Colonic mucosa (tissue), 4 donors: ENCODE results near the gene DDOST. TPM values are rescaled to one million over a fixed set of nuclear protein-coding genes. Genes with fewer than 3 reads are reported as not detected.

Experiments
- DNase-seq: peaks from one replicate; pipeline ENCODE4 v3.0.0-alpha.2; 2020
- H3K27ac ChIP-seq: fragments of 200-600 bp; one replicate; pipeline ENCODE4 v1.8.0; 2021
- H3K27me3 ChIP-seq: fragments of 200-600 bp; one replicate; pipeline ENCODE4 v1.8.0; 2021
- H3K36me3 ChIP-seq: fragments of 200-600 bp; one replicate; pipeline ENCODE4 v1.8.0; 2021
- H3K4me1 ChIP-seq: fragments of 200-600 bp; one replicate; pipeline ENCODE4 v1.8.0; 2021; ENCODE audit warnings: mild to moderate bottlenecking
- H3K4me3 ChIP-seq: fragments of 200-600 bp; one replicate; pipeline ENCODE4 v1.8.0; 2021
- H3K9ac ChIP-seq, 2 donors: one replicate each; pipeline ENCODE4 v1.7.0; 2013; ENCODE audit warnings: control low read depth in 2 of 2, low read depth in 2 of 2, low read length in 2 of 2
- H3K9me3 ChIP-seq: fragments of 200-600 bp; one replicate; pipeline ENCODE4 v1.8.0; 2021
- CTCF ChIP-seq: fragments of 200-600 bp; IDR thresholded peaks from one replicate; pipeline ENCODE4 v1.8.0; 2022; ENCODE audit warnings: antibody characterized with exemption, mild to moderate bottlenecking
- intact Hi-C: fragments of 100-400 bp; cut with DNase I; formaldehyde crosslinking; loops from one replicate; pipeline ENCODE4 v1.14.1; 2022
- total RNA-seq, 2 donors: library from RNA; stranded (reverse); fragmentation: NEBNext Ultra II Directional in 1 of 2; extraction: Animal tissue kit (Norgen Biotek cat#: 25700) in 1 of 2; gene quantifications; one replicate each; pipeline ENCODE4 v1.2.1, GENCODE V29; 2021
- donor health status: healthy.
- donor health status: DM: no; HTN: no; CAD: no.
- donor health status: DM: no; HTN: no; CAD: no.

Gene DDOST
- total RNA-seq, 2 donors from 2014 or later: 233 to 364 TPM

GRCh38 chr1:20618550-20618949 is 42.6 kb downstream of the DDOST start:
- intact Hi-C loops: no loop called here
- no peak overlapping the region for H3K9ac ChIP-seq
- no peak overlapping the region for H3K4me3 ChIP-seq
- H3K9me3 ChIP-seq: no peaks in the 10 kb centered on the region
- peaks cover 4% of the 10 kb centered on the region for H3K4me1 ChIP-seq
- no peaks in the 10 kb centered on the region for H3K36me3 ChIP-seq
- no peak for DNase-seq
- no peak overlapping the region for H3K27ac ChIP-seq
- no peaks in the 10 kb centered on the region for H3K27me3 ChIP-seq
- TF ChIP-seq CTCF: no peak

- Histone ChIP-seq H3K9ac (no peak overlapping the region), H3K27ac (no peak overlapping the region), H3K4me3 (no peak overlapping the region), H3K27me3 (no peaks in the 10 kb centered on the region), H3K4me1 (peaks cover 4% of the 10 kb centered on the region), H3K36me3 (no peaks in the 10 kb centered on the region), H3K9me3 (no peaks in the 10 kb centered on the region)
- DNase-seq: no peak
- TF ChIP-seq CTCF: no peak
- intact Hi-C loops: no loop called here
These were observed 44.2 kb downstream of the DDOST start for GRCh38 chr1:20616847-20617487.

- Histone ChIP-seq H3K4me1 (peaks cover 4% of the 10 kb centered on the region), H3K27ac (no peak overlapping the region), H3K27me3 (no peaks in the 10 kb centered on the region), H3K9ac (no peak overlapping the region), H3K4me3 (no peak overlapping the region), H3K36me3 (no peaks in the 10 kb centered on the region), H3K9me3 (no peaks in the 10 kb centered on the region)
- TF ChIP-seq CTCF: no peak
- intact Hi-C loops: no loop called here
- no peak for DNase-seq
These were observed 45.0 kb downstream of the DDOST start for GRCh38 chr1:20615946-20616846.

GRCh38 chr1:20614131-20614579 is 47.0 kb downstream of the DDOST start:
- peaks cover 4% of the 10 kb centered on the region for H3K4me1 ChIP-seq
- no peak for DNase-seq
- intact Hi-C loops: no loop called here
- no peaks in the 10 kb centered on the region for H3K27me3 ChIP-seq
- H3K4me3 ChIP-seq: no peak overlapping the region
- no peak for TF ChIP-seq CTCF
- H3K9ac ChIP-seq: peak overlapping the region in 1 of 2 donors; percentile 46
- peak overlapping the region; percentile 91 for H3K27ac ChIP-seq
- H3K36me3 ChIP-seq: no peaks in the 10 kb centered on the region
- no peaks in the 10 kb centered on the region for H3K9me3 ChIP-seq

GRCh38 chr1:20612221-20612746 is 48.9 kb downstream of the DDOST start:
- peak; percentile 82 for DNase-seq
- peaks cover 4% of the 10 kb centered on the region for H3K4me1 ChIP-seq
- H3K27ac ChIP-seq: peak overlapping the region; percentile 91
- intact Hi-C loops: no loop called here
- TF ChIP-seq CTCF: no peak
- H3K4me3 ChIP-seq: no peak overlapping the region
- no peaks in the 10 kb centered on the region for H3K36me3 ChIP-seq
- H3K9ac ChIP-seq: no peak overlapping the region
- H3K9me3 ChIP-seq: no peaks in the 10 kb centered on the region
- H3K27me3 ChIP-seq: no peaks in the 10 kb centered on the region
